Right ventricle myocardium inferior (tissue), 1 donor: ENCODE data around the gene METTL21A. TPM values are rescaled to one million over a fixed set of nuclear protein-coding genes. Genes with fewer than 3 reads are reported as not detected.
A peak's percentile ranks its signal among the peaks of the same experiment; 100 is the strongest.
"Not testable (repeated sequence)": the region's sequence is repeated elsewhere in the genome, so short reads cannot be mapped to it uniquely, and the experiment has no call there.

Experiments used
- ATAC-seq: fragments of 200-7000 bp; cut with Tn5 transposase; one replicate; pipeline ENCODE4 v1.9.1; 2020; ENCODE audit warnings: mild to moderate bottlenecking, moderate library complexity
- DNase-seq: peaks from one replicate; pipeline ENCODE4 v3.0.0; 2021; ENCODE audit errors: missing footprints
- intact Hi-C: fragments of 100-400 bp; cut with DNase I; formaldehyde crosslinking; loops from one replicate; pipeline ENCODE4 v1.11.0; 2022
- long read RNA-seq: library from polyadenylated mRNA; unstranded; transcript quantifications from one replicate; pipeline ENCODE4 v2.0.0, GENCODE V29; 2021
- total RNA-seq: library from RNA; stranded (reverse); fragmentation: NEBNext Ultra II Directional; extraction: Animal tissue kit (Norgen Biotek cat#: 25700); gene quantifications from one replicate; pipeline ENCODE4 v1.2.1, GENCODE V29; 2021
- donor health status: DM: no; HTN: yes; CAD: no; lungs with severe emphysema.

Gene METTL21A
- 14.7 TPM for total RNA-seq
- long read RNA-seq, full-length matches to known transcripts: 7 of 10 reads
- long read RNA-seq, partial matches to known transcripts: 2 of 10 reads
- long read RNA-seq, other reads (novel, unspliced or antisense): 1 of 10 reads

GRCh38 chr2:207625014-207625907 is at the start of gene METTL21A:
METTL21A (minus strand) TSS chr2:207625394; CDS start chr2:207624375, 1,019 bp downstream.
- DNase-seq: peak; percentile 94
- peak; percentile 96 for ATAC-seq
- intact Hi-C loops: loop anchor here (1.0 to 5.0 kb wide), 4 partner anchors 86 to 402 kb away; partner anchors contain the start of genes CCNYL1 and PLEKHM3

- DNase-seq (no peak), ATAC-seq (no peak)
- intact Hi-C loops: no loop called here
These were observed 49.6 kb upstream of the METTL21A start for GRCh38 chr2:207674826-207675225.

GRCh38 chr2:207674266-207674774 is 49.1 kb upstream of the METTL21A start:
- ATAC-seq (no peak), DNase-seq (no peak)
- intact Hi-C loops: no loop called here

- intact Hi-C loops: no loop called here
- ATAC-seq (no peak), DNase-seq (no peak)
These were observed 48.2 kb upstream of the METTL21A start for GRCh38 chr2:207673431-207673830.

- ATAC-seq (no peak), DNase-seq (no peak)
- intact Hi-C loops: no loop called here
These were observed 45.7 kb upstream of the METTL21A start for GRCh38 chr2:207670887-207671286.

GRCh38 chr2:207663870-207664545 is 38.8 kb upstream of the METTL21A start:
- no peak for DNase-seq
- no peak for ATAC-seq

GRCh38 chr2:207662203-207662602 is 37.0 kb upstream of the METTL21A start:
- ATAC-seq (no peak), DNase-seq (no peak)
- intact Hi-C loops: no loop called here

More at GRCh38 chr2:207663870-207664545, 38.8 kb upstream of the METTL21A start:
- intact Hi-C loops: no loop called here

GRCh38 chr2:207660994-207661393 is 35.8 kb upstream of the METTL21A start:
- intact Hi-C loops: no loop called here
- ATAC-seq (no peak), DNase-seq (no peak)

GRCh38 chr2:207658156-207658555 is 33.0 kb upstream of the METTL21A start:
- intact Hi-C loops: no loop called here
- no peak for DNase-seq
- ATAC-seq: no peak

GRCh38 chr2:207655000-207655399 is 29.8 kb upstream of the METTL21A start:
- no peak for ATAC-seq
- intact Hi-C loops: no loop called here
- no peak for DNase-seq

- not testable (repeated sequence) for DNase-seq, ATAC-seq
- intact Hi-C loops: loop anchor here (5.0 kb wide), 1 partner anchor 481 kb away; the partner anchor contains the start of gene CRYGC
These were observed 21.4 kb upstream of the METTL21A start for GRCh38 chr2:207646582-207646981.

GRCh38 chr2:207643892-207644291 is 18.7 kb upstream of the METTL21A start:
- ATAC-seq: no peak
- no peak for DNase-seq
- intact Hi-C loops: no loop called here

- DNase-seq (no peak), ATAC-seq (no peak)
- intact Hi-C loops: no loop called here
These were observed 15.5 kb upstream of the METTL21A start for GRCh38 chr2:207640661-207641060.

- DNase-seq (no peak), ATAC-seq (no peak)
- intact Hi-C loops: no loop called here
These were observed 15.0 kb upstream of the METTL21A start for GRCh38 chr2:207640160-207640559.

- intact Hi-C loops, DNase-seq, ATAC-seq: not testable (repeated sequence)
These were observed 14.1 kb upstream of the METTL21A start for GRCh38 chr2:207639288-207639687.

- no peak for DNase-seq
- no peak for ATAC-seq
- intact Hi-C loops: no loop called here
These were observed 10.4 kb upstream of the METTL21A start for GRCh38 chr2:207635468-207636200.

GRCh38 chr2:207633686-207634085 is 8.5 kb upstream of the METTL21A start:
- intact Hi-C loops: no loop called here

GRCh38 chr2:207632575-207633493 is 7.6 kb upstream of the METTL21A start:
- DNase-seq: no peak
- intact Hi-C loops: no loop called here
- ATAC-seq: no peak

More at GRCh38 chr2:207633686-207634085, 8.5 kb upstream of the METTL21A start:
- DNase-seq: no peak
- no peak for ATAC-seq
